Memory B cell (primary cell): ENCODE data around the gene GAL3ST2.

Experiments used
- ATAC-seq: fragments of 150-1000 bp; cut with Tn5 transposase; 2 replicates; pipeline ENCODE4 v1.10.0; 2021; ENCODE audit warnings: low read depth, mild to moderate bottlenecking, moderate library complexity
- DNase-seq, 2 donors: peaks; one replicate each; pipeline ENCODE4 v3.0.0; 2022; ENCODE audit warnings: low spot score in 2 of 2
- H3K27ac Mint-ChIP-seq: one replicate; pipeline ENCODE4 v1.8.0; 2022; ENCODE audit warnings: mild to moderate bottlenecking, moderate library complexity, mixed read lengths
- H3K27me3 Mint-ChIP-seq: one replicate; pipeline ENCODE4 v1.8.0; 2022; ENCODE audit warnings: mixed read lengths
- H3K36me3 Mint-ChIP-seq: one replicate; pipeline ENCODE4 v1.8.0; 2022; ENCODE audit warnings: mild to moderate bottlenecking, mixed read lengths
- H3K4me1 Mint-ChIP-seq: one replicate; pipeline ENCODE4 v1.8.0; 2022; ENCODE audit warnings: mixed read lengths
- H3K4me3 Mint-ChIP-seq: one replicate; pipeline ENCODE4 v1.8.0; 2022; ENCODE audit warnings: mild to moderate bottlenecking, moderate library complexity, mixed read lengths
- H3K9me3 Mint-ChIP-seq: one replicate; pipeline ENCODE4 v1.8.0; 2022; ENCODE audit warnings: mixed read lengths

The GAL3ST2 gene

DNA sequence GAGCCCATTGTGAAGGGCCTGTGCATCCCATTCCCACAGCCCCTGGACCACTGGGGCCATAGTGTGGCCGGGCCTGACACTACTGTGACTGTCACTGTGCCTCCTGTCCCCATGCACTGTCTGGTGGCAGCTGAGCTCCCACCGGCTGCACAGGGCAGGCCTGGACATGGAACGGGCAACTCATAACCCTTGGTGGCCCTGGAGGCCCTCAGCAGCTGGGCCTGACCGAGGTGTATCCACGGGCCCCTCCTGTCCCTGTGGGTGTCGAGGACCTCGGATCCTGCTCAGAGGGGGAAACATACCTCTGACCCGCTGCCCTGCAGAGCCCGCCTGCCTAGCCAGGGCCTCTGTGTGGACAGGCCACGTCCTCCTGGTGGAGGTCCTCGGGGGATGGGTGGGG, 7.8 kb upstream of the GAL3ST2 start:
- no peak for ATAC-seq
- H3K27me3 Mint-ChIP-seq, result no peaks in the 10 kb centered on the region
- H3K36me3 Mint-ChIP-seq, result no peaks in the 10 kb centered on the region
- DNase-seq, result no peak
- H3K4me1 Mint-ChIP-seq, result peaks cover 8% of the 10 kb centered on the region
- no peaks in the 10 kb centered on the region for H3K9me3 Mint-ChIP-seq
- no peak overlapping the region for H3K27ac Mint-ChIP-seq
- H3K4me3 Mint-ChIP-seq, result no peak overlapping the region

DNA sequence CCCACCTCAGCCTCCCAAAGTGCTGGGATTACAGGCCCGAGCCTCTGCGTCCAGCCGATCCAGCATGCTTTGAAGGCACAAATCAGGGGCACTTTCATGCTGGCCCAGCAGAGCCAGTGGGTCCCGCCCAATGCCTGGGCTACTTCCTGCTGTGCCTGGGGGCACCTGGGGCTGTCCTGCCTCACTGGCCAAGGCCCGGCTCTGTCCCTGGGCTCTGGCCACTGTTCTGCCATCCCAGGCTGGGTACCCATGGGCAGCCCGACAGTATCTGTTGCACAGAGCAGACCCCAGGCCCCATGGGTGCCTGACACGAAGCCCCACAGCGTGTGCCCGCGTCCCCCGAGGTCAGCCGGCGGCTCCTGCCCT, 6.8 kb upstream of the GAL3ST2 start:
- Mint-ChIP-seq H3K27ac (no peak overlapping the region), H3K9me3 (no peaks in the 10 kb centered on the region), H3K36me3 (no peaks in the 10 kb centered on the region), H3K27me3 (no peaks in the 10 kb centered on the region), H3K4me1 (peaks cover 8% of the 10 kb centered on the region), H3K4me3 (no peak overlapping the region)
- ATAC-seq (no peak), DNase-seq (no peak)

DNA sequence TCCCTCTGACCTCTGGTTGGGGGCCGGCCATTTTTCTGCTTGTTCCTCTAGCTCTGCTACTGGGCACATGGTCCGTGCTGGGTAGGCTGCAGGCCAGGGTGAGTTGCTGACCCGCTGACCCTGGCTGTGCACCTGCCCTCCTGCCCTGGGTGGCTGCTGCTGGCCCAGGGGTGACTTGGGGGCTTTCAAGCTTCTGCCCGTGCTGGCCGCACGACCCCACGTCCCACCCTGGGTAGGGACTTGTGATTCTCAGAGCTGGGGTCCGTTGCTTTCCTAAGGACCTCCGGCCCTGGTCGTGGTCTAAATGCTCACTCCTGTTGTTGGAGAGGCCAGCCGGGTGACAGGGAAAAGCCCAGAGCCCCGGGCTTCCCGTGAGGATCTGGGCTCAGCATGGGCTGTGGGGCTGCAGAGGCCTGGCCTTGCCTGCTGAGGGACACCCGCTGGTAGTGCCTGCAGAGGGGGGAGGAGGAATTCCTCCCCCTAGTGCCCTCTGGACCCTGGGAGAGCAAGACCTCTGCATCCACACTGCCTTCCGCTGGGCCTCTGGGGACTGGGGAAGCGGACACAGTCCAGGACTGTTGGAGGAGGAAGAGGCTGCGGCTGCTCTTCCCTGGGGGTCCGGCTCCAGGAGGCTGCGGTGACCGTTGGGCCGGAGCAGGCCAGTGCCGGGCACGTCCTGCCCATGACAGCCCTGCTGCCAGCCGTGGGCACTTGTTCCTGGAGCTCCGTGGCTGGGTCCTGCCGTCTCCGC, 6.3 kb upstream of the GAL3ST2 start:
- H3K27me3 Mint-ChIP-seq, result no peaks in the 10 kb centered on the region
- H3K27ac Mint-ChIP-seq, result peak overlapping the region; percentile 9
- H3K36me3 Mint-ChIP-seq, result no peaks in the 10 kb centered on the region
- no peaks in the 10 kb centered on the region for H3K9me3 Mint-ChIP-seq
- H3K4me1 Mint-ChIP-seq, result peaks cover 8% of the 10 kb centered on the region
- no peak for ATAC-seq
- H3K4me3 Mint-ChIP-seq, result no peak overlapping the region
- DNase-seq, result no peak

DNA sequence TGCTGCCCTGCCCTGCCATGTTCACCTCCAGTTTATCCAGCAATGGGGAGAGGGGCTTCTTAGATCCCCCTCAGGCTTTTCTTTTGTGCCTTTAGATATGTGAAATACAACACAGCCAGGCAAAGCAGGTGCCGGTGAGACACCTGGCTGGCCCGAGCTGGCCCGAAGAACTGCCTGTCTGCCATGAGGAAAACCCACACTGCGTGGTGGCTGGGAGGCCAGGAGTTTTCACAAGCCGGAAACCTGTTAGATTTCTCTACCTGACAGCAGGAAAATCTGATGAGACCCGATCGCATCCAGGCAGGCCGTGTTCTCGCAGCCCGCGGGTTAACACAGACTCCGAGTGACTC, 5.7 kb upstream of the GAL3ST2 start:
- Mint-ChIP-seq H3K27ac (peak overlapping the region; percentile 9), H3K36me3 (no peaks in the 10 kb centered on the region), H3K9me3 (no peaks in the 10 kb centered on the region), H3K4me1 (peaks cover 8% of the 10 kb centered on the region), H3K27me3 (peaks cover 3% of the 10 kb centered on the region), H3K4me3 (no peak overlapping the region)
- DNase-seq (no peak), ATAC-seq (no peak)

DNA sequence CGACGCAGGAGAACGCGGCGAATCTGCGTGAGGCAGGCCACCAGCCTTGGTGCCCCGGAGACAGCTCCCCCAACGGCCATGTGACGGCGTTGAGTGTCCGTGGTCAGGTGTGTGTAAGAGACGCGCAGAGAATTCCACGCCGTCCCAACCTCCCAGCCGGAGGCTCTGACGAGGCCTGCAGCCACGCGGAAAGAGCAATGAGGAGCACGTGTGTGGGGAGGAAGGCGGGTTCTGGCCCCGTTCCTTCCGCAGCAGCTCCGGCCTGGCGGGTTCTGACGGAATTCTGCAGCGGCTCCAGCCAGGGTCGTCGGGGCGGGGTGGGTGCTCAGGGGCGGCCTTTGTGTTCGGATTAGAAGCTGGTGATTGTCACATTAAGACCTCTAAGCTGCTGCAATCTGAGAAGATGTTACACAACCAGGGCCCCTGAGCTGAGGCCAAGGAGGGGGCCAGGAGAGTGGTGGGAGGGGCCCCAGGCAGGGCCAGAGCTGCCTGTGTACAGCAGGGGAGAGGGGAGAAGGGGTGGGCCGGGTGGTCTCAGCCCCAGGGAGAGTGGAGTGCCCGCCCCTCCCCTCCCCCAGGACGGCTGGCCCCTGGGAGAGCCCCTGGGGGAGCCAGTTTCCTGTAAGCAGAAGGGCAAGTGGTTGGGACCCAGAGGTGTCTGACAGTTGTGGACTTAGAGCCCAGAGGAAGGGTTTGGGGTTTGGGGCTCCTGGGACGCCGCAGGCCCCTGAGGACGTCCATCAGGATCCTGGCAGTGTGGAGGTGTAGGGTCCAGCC, 5.1 kb upstream of the GAL3ST2 start:
- peak; percentile 24 for ATAC-seq
- H3K9me3 Mint-ChIP-seq, result no peaks in the 10 kb centered on the region

DNA sequence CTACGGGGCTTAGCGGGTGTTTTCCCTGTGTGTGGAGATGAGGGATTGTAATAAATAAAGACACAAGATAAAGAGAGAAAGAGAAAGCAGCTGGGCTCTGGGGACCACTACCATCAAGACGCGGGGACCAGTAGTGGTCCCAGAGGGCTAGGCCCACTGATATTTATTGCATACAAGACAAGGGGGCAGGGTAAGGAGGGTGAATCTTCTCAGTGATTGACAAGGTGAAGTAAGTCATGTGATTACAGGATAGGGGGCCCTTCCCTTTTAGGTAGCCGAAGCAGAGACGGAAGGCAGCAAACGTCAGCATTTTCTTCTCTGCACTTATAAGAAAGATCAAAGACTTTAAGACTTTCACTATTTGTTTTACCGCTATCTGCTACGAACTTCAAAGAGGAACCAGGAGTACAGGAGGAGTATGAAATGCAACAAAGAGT, 4.5 kb upstream of the GAL3ST2 start:
- peak overlapping the region; percentile 48 for H3K27ac Mint-ChIP-seq
- no peaks in the 10 kb centered on the region for H3K36me3 Mint-ChIP-seq
- peaks cover 3% of the 10 kb centered on the region for H3K27me3 Mint-ChIP-seq
- H3K4me1 Mint-ChIP-seq, result peaks cover 8% of the 10 kb centered on the region
- ATAC-seq (peak; percentile 70), DNase-seq (peak in 1 of 2 donors; percentile 28)
- no peaks in the 10 kb centered on the region for H3K9me3 Mint-ChIP-seq
- H3K4me3 Mint-ChIP-seq, result peak overlapping the region; percentile 69

More for the DNA sequence above, 5.1 kb upstream of the GAL3ST2 start:
- Mint-ChIP-seq H3K36me3 (no peaks in the 10 kb centered on the region), H3K27me3 (peaks cover 3% of the 10 kb centered on the region), H3K4me1 (peaks cover 8% of the 10 kb centered on the region), H3K4me3 (peak overlapping the region; percentile 69), H3K27ac (peak overlapping the region; percentile 48)
- DNase-seq, result no peak

DNA sequence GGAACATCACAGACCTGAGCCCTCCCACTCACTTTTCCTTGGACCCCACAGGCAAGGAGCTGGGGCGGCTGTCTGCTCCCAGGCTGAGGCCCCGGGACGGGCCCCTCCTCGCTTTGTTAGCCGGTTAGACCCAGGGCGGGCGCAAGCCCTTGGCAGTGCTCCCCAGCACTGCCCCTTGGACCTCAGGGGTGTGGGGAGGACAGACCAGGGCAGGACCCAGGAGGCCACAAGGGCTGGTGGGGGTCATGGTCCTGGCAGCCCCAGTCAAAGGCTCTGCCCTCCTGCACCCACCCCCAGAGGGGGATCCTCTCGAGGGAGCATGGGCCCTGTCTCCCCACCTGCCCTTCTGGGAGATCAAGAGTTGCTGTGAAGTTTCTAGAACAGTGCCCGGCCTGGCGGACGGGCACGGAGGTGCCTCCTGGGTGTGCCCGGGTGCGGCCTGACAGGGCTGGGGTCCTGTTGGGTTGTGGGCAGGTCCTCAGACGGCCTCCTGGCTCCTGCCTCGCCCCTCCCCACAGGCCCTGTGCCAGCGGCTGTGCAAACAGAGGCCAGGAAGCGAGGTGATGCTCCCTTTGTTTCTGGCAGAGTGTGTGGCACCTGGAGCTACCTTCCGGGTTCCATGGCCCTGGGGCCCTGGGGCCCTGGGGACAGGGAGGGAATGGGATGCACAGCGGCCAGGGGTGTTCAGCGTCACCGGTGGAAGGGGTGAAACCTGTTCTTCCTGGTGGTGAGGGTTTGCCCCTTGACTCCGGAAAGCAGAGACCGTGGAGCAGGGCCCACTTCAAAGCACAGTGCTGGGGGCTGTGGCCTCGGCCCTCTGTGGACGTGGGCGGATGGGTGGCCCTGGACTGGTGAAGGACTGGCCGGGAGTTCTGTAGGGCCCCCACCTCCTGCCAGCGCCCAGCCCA, 2.9 kb upstream of the GAL3ST2 start:
- Mint-ChIP-seq H3K9me3 (no peaks in the 10 kb centered on the region), H3K4me3 (no peak overlapping the region), H3K36me3 (no peaks in the 10 kb centered on the region), H3K4me1 (peaks cover 8% of the 10 kb centered on the region), H3K27ac (no peak overlapping the region), H3K27me3 (peaks cover 5% of the 10 kb centered on the region)
- ATAC-seq, result no peak
- no peak for DNase-seq

DNA sequence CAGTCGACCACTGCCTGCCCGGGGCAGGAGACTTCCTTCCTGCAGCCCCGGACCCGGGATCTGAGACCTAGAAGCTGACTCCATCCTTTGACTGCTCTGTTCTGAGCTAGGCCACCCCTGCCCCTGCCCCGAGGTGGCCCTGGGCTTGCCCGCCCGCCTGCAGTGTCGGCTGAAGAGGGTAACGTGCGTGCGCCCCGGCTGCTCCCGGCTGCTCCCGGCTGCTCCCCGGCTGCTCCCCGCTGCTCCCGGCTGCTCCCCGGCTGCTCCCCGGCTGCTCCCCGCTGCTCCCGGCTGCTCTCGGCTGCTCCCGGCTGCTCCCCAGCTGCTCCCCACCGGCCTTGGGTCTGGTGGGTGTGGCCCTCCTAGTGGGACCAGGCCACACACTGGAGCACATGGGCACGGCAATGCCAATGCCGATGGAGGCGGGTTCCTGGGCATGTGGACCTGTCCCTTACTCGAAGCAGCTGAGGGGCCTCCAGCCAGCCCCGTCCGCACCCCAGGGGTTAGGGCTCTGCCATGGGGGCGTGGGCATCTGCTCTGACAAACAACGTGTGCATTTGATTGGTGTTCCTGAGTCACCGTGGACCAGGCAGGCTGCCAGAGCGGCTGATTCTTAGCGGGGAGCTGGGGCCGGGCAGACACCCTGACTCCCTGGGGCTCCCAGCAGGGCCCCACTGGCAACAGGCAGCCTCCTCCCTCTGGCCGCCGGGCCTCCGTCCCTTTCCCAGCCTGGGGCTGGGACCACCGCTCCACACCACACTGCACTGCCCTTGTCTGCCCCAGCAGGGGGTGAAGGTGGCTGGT, 2.0 kb upstream of the GAL3ST2 start:
- DNase-seq (no peak), ATAC-seq (no peak)
- H3K27me3 Mint-ChIP-seq, result peaks cover 5% of the 10 kb centered on the region
- H3K27ac Mint-ChIP-seq, result no peak overlapping the region
- no peak overlapping the region for H3K4me3 Mint-ChIP-seq
- H3K4me1 Mint-ChIP-seq, result peaks cover 8% of the 10 kb centered on the region
- no peaks in the 10 kb centered on the region for H3K9me3 Mint-ChIP-seq
- H3K36me3 Mint-ChIP-seq, result no peaks in the 10 kb centered on the region

DNA sequence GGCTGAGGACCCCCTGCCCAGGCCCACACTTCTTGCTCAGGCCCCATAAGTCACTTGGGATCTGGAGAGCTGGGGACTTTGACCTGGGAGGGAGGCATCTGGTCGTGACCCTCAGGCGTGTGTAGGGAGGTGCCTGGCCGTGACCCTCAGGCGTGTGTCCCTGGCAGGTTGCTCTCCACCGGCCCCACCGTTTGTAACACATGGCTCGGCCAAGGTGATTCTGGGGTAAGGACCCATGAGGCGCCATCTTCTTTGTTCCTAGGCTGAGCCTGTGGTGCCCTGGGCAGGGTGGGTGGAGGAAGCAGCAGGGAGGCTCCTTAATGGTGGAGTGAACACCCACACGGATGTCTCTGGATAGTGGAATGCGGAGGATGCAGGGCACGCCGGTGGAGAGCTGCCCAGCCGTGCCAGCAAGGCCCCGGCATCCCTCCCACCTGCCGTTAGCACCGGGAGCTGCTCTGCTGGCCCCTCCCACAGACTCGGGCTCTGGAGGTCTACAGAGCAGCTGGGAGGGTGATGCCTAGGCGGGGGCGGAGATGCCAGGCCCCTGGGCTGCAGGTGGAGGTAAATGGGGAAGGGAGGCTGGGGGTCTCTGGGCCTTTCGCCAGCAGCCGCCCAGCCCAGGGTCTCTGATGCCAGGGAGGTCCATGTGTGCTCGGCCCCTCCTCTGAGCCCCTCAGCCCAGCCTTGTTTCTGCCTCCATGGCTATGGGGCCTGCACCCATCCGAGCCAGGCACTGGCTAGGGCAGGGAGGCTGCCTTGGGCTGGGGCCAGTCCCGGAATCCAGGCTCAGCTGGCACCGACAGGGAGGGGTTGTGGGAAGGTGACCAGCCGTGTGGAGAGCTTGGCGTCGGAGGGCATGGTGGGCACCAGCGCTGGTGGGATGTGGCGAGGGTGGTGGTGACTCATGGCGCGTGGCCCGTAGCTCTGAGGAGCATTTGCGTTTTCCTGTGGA, 1.1 kb upstream of the GAL3ST2 start:
- H3K27me3 Mint-ChIP-seq, result peaks cover 5% of the 10 kb centered on the region
- H3K9me3 Mint-ChIP-seq, result no peaks in the 10 kb centered on the region
- no peak overlapping the region for H3K4me3 Mint-ChIP-seq
- DNase-seq (no peak), ATAC-seq (no peak)
- H3K27ac Mint-ChIP-seq, result no peak overlapping the region
- peaks cover 8% of the 10 kb centered on the region for H3K4me1 Mint-ChIP-seq
- H3K36me3 Mint-ChIP-seq, result no peaks in the 10 kb centered on the region

DNA sequence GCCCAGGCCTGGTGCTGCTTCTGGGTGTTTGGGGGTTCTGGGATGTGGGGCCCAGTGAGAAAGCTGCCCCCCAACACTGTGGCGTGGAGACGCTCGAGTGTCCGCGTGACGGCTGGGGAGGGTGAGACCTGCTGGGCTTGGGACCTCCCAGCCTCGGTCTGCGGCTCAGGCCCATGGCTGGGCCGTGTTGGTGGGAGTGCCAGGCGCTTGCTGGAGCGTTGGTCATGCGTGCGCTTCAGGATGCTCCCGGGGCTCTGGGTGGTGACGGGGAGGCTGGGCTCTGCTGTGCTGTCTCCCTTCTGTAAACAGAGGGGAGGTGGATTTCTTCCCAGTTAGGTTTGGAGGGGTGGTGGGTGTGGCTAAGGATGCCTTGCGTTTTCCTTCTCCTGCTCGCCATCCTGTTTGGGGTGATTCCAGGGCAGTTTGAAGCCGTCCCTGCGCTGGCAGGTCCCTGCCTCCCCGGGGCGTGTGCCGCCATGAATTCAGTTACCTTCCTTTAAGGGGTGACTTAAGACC, 606 bp downstream of the GAL3ST2 start:
- Mint-ChIP-seq H3K27ac (no peak overlapping the region), H3K27me3 (peaks cover 5% of the 10 kb centered on the region), H3K9me3 (no peaks in the 10 kb centered on the region), H3K36me3 (no peaks in the 10 kb centered on the region), H3K4me1 (peaks cover 3% of the 10 kb centered on the region), H3K4me3 (no peak overlapping the region)
- ATAC-seq (no peak), DNase-seq (no peak)

DNA sequence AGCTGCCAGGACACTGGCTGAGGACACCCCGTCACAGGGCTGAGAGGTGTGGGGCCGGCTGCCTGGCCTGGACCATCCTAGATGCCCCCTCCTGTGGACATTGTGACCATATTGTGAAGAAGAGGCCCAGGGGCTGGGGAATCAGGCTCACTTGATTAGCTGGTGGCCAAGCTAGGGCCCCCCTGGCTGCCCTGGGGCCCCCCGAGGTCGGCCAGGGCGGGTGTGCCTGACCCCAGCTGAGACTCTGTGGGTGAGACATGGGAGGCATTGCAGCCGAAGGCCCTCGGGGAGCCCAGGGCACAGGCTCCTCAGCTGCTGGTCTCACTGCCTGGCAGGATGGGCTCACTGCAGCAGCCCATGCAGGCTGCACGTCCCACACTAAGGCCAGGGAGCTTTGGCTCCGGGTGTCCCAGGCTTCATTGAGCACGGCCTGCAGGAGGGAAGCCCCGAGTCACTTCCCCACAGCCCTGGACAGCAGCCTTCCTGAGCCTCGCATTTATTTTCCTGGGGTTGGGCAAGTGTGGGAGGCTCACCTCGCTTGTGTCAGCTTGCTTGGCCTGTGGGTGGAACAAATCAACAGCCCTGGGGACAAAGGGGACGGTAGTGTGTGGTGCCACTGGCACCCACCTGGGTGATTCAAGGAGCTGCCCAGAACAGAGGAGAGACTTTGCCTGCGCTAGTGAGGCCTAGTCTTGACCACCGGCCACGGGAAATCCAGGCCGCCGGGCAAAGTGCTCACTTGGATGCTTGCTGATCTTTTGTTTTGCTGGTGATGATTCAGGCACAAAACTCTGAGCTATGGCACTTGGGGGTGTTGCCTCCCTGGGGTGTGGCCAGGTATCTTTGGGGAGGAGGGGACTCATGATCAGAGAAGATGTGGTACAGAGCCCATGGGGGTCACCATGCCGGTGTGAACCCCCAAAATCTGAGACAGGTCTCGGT, 1.3 kb downstream of the GAL3ST2 start:
- no peak overlapping the region for H3K27ac Mint-ChIP-seq
- peaks cover 5% of the 10 kb centered on the region for H3K27me3 Mint-ChIP-seq
- no peak for DNase-seq
- no peak for ATAC-seq
- H3K4me3 Mint-ChIP-seq, result no peak overlapping the region
- H3K36me3 Mint-ChIP-seq, result no peaks in the 10 kb centered on the region
- no peaks in the 10 kb centered on the region for H3K4me1 Mint-ChIP-seq
- H3K9me3 Mint-ChIP-seq, result no peaks in the 10 kb centered on the region
